NCI-H1417 (cell line): ENCODE data around the gene MORC4.

Experiments used
- DNase-seq, 3 experiments: peaks; one replicate each; lab custom pipeline; 2025; lab: John Stamatoyannopoulos, UW

The MORC4 gene

DNA sequence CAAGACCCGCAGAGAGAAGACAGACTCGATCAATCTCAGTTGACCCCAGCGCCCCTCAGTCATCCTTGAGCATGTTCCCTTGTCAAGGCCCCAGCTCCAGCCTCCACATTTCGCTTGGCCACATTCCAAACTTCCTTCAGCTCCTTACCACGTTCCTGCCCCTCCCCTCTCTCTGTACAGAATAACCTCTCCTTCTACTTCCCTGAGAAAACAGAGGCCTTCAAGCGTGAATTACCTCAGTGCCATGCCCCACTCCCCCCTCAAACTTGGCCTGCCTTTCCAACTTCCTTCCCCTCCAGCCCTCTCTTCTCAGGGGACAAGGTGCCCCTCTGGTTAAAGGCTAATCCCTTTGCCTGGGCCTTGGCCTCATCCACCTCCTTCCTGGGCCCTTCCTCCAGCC lies 93.7 kb downstream of the MORC4 start:
- no peak for DNase-seq

DNA sequence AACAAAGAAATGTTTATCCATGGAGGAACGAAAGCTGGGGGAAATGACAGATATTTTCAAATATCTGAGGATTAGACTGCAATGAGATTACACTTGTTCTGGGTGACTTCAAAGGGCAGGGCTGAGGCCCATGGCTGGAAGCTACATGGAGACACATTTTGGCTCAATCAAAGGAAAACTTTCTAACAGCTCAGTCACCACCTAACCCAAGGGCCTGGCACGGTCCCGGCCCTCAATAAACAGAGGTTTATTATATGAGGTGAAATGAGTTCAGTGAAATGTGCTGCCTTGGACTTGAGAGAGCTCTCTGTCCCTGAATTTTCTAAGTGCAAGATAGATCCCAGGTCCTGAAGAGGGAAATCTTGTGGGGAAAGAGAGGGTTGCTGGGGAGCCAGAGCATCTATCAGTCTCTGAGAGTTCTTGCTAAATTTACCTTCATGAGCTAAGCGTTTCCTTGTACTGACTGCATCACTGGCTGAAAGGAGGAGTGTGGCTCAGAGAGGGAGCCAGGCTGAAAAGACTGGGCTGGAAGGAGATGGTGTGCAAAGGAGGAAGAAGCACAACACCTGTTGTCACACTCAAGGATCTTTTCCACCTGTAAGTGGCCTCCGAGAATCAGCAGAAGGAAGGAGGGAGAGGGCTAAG lies 94.8 kb downstream of the MORC4 start:
- no peak for DNase-seq

DNA sequence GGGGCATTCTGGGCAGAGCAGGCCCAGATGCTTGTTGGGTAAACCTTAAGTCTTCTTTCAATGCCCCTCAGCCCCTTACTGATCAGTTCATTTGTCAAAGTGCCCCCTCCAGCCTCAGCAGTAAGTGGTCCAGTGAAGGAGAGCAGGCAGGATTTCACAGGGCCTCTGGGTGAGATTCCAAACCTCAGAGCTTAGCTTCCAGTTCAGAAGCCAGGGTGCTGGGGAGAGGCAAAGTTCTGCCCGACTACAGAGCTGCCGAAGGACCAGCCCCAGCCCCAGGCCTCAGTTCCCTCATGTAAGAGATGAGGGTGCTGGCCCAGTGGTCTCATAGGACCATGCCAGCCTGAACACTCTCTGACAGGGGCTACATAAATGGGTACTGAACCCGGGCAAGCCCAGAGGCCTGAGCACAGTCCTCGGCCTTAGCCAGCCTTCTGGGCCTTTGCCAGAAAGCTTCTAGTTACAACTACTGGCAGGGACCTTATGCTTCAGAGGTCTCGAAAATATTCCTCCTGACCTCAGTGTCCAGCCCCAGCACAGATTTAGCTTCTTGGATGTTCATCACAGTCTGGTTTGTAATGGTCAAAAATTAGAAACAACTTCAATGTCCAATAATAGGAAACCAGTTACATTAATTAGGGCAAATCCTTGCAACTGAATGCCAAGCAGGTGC lies 96.0 kb downstream of the MORC4 start:
- DNase-seq: no peak

- DNase-seq: no peak
Observed at GRCh38 chrX:106903291-106903824, 96.7 kb downstream of the MORC4 start, which contains the start of gene RIPPLY1. Gene RIPPLY1, minus strand, starts transcription at chrX:106903341. Its CDS starts 54 bp downstream, at chrX:106903287.

GRCh38 chrX:106902684-106903083 lies 97.3 kb downstream of the MORC4 start:
- DNase-seq: no peak

DNA sequence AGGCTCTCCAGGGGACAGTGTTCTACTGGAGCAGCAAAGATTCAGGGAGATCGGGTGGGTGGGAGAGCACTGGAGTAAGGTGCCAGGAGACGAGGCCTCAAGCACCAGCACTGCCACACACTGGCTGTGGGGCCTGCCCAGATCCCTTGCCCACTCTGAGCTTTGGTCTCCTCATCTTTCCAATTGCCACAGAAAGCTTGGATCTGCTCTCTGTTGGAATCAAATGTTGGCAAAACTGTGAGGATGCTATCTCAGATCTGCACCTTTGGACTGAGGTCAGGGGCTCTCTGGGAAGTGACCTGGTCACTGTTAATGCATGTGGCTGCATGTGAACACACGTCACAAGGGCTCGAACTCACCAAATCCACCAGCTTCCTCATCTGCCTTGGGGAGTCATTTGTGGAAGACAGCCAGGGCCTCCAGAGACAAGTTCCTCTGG lies 98.2 kb downstream of the MORC4 start:
- DNase-seq: no peak

- DNase-seq: no peak
Observed at GRCh38 chrX:106901341-106901740, 98.7 kb downstream of the MORC4 start.

DNA sequence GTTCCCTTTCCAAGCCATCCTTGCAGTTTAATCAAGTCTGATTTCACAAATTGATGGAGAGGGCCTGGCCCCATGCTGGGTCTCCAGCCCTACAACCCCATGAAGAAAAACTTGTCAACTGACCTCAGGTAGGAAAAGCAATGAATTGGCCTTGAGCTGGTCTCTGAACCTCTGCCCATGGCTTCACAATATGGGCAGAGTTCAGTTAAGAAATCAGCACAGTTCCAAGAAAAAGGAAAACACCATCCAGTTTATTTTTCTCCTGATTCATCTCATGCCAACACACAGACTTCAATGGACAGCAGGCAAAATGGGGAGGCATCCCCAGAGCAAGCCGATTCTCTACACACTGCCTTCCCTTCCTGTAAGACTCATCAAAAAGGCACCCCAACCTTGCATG lies 100.2 kb downstream of the MORC4 start:
- no peak for DNase-seq

DNA sequence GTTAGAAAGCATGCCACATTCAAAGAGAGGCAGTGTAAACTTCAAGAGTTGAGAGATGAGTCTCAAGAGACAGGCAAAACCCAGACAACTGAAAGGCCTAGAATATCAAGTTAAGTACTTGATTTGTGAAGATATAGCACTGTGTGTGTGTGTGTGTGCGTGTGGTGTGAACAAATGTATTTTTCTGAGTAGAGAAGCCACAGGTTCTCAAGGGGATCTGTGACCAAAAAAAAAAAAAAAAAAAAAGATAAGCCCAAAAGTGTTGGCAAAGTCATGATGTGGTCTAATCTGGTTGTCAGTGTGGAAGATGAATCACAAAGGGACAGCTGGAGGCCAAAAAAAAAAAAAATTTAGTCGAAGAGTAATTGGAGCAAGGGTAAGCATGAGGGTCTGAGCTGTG lies 100.7 kb downstream of the MORC4 start:
- DNase-seq: no peak

GRCh38 chrX:106898462-106898861 lies 101.5 kb downstream of the MORC4 start:
- DNase-seq: peak; percentile 26 to 66 (median 38)

GRCh38 chrX:106897259-106897658 lies 102.8 kb downstream of the MORC4 start:
- DNase-seq: no peak

DNA sequence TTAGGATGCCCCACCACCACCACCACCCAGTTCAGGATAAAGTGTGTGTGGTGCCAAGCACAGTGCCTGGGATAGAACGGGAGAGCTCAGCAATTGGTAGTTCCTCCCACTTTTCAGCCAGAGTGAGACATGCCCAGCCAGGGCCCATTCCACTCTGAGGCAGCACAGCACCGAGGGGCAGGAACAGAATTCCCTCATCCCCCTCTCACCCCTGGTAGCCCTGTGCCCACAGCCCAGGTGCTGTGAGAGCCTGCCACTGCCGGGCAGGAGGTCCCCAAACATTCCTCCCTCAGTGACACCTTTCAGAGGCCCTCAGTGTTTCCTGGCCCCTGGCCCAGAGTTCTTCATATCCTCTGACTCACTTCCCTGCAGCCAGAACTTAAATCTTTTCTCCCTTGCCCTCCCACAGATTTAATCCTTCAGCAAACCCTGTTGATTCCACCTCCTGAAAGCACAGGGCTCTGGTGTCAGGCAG lies 105.0 kb downstream of the MORC4 start:
- DNase-seq: no peak

DNA sequence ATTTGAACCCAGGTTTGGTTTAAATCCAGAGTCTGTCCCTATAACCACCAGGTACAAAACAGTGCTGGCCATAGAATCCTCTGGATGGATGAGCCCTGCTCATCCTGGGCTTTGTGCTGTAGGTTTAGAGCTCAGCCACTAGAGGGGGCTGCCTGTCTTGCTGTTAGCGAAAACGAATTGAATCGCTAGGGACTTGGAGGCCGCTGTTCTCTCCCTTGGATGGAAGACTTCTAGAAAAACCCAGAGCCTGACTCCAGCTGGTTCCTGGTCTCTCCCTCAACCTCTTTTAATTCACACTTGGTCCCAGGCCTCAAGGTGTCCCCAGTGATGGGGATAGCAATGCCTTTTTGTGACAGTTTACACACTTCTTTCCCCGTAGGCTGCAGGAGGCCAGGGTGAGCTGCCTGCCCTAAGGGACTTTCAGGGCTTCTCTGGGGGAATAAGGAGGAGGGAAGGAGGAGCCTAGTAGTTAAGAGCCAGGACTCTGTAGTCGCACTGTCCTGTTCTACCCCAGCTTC lies 105.6 kb downstream of the MORC4 start:
- DNase-seq: peak; percentile 40 to 78 (median 67)

- no peak for DNase-seq
Observed at GRCh38 chrX:106891762-106892460, 108.1 kb downstream of the MORC4 start.
